Measurements from ENCODE around the gene ABCD3. TPM values are rescaled to one million over a fixed set of nuclear protein-coding genes. Genes with fewer than 3 reads are reported as not detected.

The ABCD3 gene
- total and polyA plus RNA-seq, 2 of the 8 experiments (the other 6 are each of a cell fraction or from before 2014, with no cell fraction given) = 6.6 to 29.4 TPM

- no peaks in the 10 kb centered on the region for H3K36me3 ChIP-seq (ENCODE audit: control insufficient read depth in 2 of 4, insufficient read depth in 4 of 4, low read length in 3 of 4)
- no peak overlapping the region for H3K9ac ChIP-seq (replicated peaks in 1 of 4; ENCODE audit: extremely low read depth in 1 of 4, low read depth in 3 of 4, low read length in 3 of 4)
- DNase-seq (ENCODE audit: low read depth in 1 of 2, low spot score in 2 of 2) (no peak), FAIRE-seq (no peak)
- no peaks in the 10 kb centered on the region for H3K79me2 ChIP-seq (ENCODE audit: control insufficient read depth in 1 of 2, insufficient read depth in 2 of 2, low read length in 2 of 2)
- no peaks in the 10 kb centered on the region for H3K9me3 ChIP-seq (ENCODE audit: insufficient read depth in 2 of 2, low read depth in 1 of 2, low read length in 1 of 2)
- H2AK5ac ChIP-seq (ENCODE audit: low read depth, low read length) = no peak overlapping the region
- no peaks in the 10 kb centered on the region for H4K20me1 ChIP-seq (replicated peaks in 1 of 2; ENCODE audit: control insufficient read depth in 1 of 2, insufficient read depth in 2 of 2, low read length in 2 of 2)
- no peak overlapping the region for H2AFZ ChIP-seq (ENCODE audit: low read length)
- no peaks in the 10 kb centered on the region for H3K27me3 ChIP-seq (replicated peaks in 1 of 4; ENCODE audit: control insufficient read depth in 3 of 4, extremely low read depth in 1 of 4, insufficient read depth in 3 of 4, low read length in 3 of 4)
- no peak overlapping the region for H3K4me2 ChIP-seq (ENCODE audit: insufficient read depth in 1 of 2, low read depth in 2 of 2, low read length in 2 of 2)
- no peak overlapping the region for H3K23ac ChIP-seq (ENCODE audit: insufficient read length)
- H2BK120ac ChIP-seq (replicated peaks; ENCODE audit: low read depth, low read length) = no peak overlapping the region
- H3K56ac ChIP-seq (replicated peaks; ENCODE audit: insufficient read length, low read depth, low read length) = no peak overlapping the region
- H3K4me3 ChIP-seq (ENCODE audit: extremely low read depth in 1 of 4, insufficient read depth in 2 of 4, low read depth in 3 of 4, low read length in 4 of 4) = no peak overlapping the region
- no peaks in the 10 kb centered on the region for H3K23me2 ChIP-seq (ENCODE audit: low read depth, low read length)
- H3K14ac ChIP-seq (ENCODE audit: insufficient read length) = no peak overlapping the region
- 83% methylated on average over 3 of the region's 3 CpGs; no CpG with 5 or more reads in 1 of the 2 experiments for WGBS, 2 experiments (ENCODE audit: extremely low coverage in 1 of 2, insufficient coverage in 1 of 2, insufficient read length in 1 of 2, insufficient replicate concordance in 2 of 2, low coverage in 1 of 2, low lambda C conversion rate in 2 of 2, missing lambda C conversion rate in 1 of 2)
- no peak overlapping the region for H3K4ac ChIP-seq (replicated peaks; ENCODE audit: insufficient read length, low read depth, low read length)
- no peak overlapping the region for H3K18ac ChIP-seq (ENCODE audit: extremely low read depth, low read length)
- ChIA-PET POLR2A (ENCODE audit: partially characterized antibody) (no interaction called here), CTCF (ENCODE audit: partially characterized antibody) (interaction anchor here (1.3 kb wide), 1 partner anchor 23 kb away, joined by 3 read pairs; no protein-coding TSS in a partner anchor)
- H3K27ac ChIP-seq (ENCODE audit: low read depth, low read length) = no peak overlapping the region
- H4K5ac ChIP-seq (ENCODE audit: insufficient read length, low read depth, low read length) = no peak overlapping the region
- no peaks in the 10 kb centered on the region for H3K79me1 ChIP-seq (ENCODE audit: low read depth, low read length)
- H2BK15ac ChIP-seq (ENCODE audit: low read length) = no peak overlapping the region
- no peak overlapping the region for H2BK12ac ChIP-seq (ENCODE audit: low read depth, low read length)
- no peak overlapping the region for H2BK20ac ChIP-seq (ENCODE audit: low read length)
- H4K91ac ChIP-seq (replicated peaks; ENCODE audit: insufficient read length, low read length) = no peak overlapping the region
- H4K8ac ChIP-seq (ENCODE audit: extremely low read depth, insufficient read depth, low read length) = no peak overlapping the region
- H2BK5ac ChIP-seq (ENCODE audit: low read depth, low read length) = no peak overlapping the region
- H3K4me1 ChIP-seq (replicated peaks in 1 of 4; ENCODE audit: control insufficient read depth in 3 of 4, insufficient read depth in 4 of 4, low read length in 3 of 4) = peaks cover 0 to 12% (median 2%) of the 10 kb centered on the region in 4 experiments; a peak in 5 of 7 replicates
- TF ChIP-seq RNF2 (IDR thresholded peaks at IDR 0.05; ENCODE audit: borderline replicate concordance, low read depth, low read length, missing control alignments, poor library complexity, severe bottlenecking) = no peak
Observed at GRCh38 chr1:94399453-94399852, 18.7 kb upstream of the ABCD3 start.
